H1 (cell line): Measurements from ENCODE around the gene N4BP3. TPM values are rescaled to one million over a fixed set of nuclear protein-coding genes. Genes with fewer than 3 reads are reported as not detected.

Source experiments
- CTCF ChIA-PET: fragments of 300-600 bp; sonication (Branson Sonifier 250); formaldehyde crosslinking; loops from one replicate; lab custom pipeline; 2021; ENCODE audit not compliant: partially characterized antibody; lab: Charles Lee
- POLR2A ChIA-PET: fragments of 300-600 bp; sonication (Branson Sonifier 250); formaldehyde crosslinking; loops from one replicate; lab custom pipeline; 2021; ENCODE audit warnings: inconsistent platforms; ENCODE audit not compliant: partially characterized antibody; lab: Charles Lee
- DNase-seq, 2 experiments: peaks; one replicate each; pipeline versions ENCODE4 v3.0.0 to v3.0.0-alpha.2; 2010 to 2022; ENCODE audit warnings: low spot score in 2 of 2, low read depth in 1 of 2, mixed read lengths in 1 of 2
- FAIRE-seq: peaks from 2 replicates; lab custom pipeline; 2011; peaks lifted over from hg19 to GRCh38; lab: Jason Lieb, UNC
- H2AFZ ChIP-seq: 2 replicates; pipeline ENCODE4 v1.8.1; 2012; ENCODE audit warnings: low read length, inconsistent platforms
- H2AK5ac ChIP-seq: 2 replicates; pipeline ENCODE4 v1.6.1; 2013; ENCODE audit warnings: low read depth, low read length
- H2BK120ac ChIP-seq: replicated peaks from 2 replicates; pipeline ENCODE3; 2013; ENCODE audit warnings: low read depth, low read length, inconsistent platforms
- H2BK12ac ChIP-seq: 2 replicates; pipeline ENCODE4 v1.6.1; 2013; ENCODE audit warnings: low read depth, low read length
- H2BK15ac ChIP-seq: 2 replicates; pipeline ENCODE4 v1.6.1; 2013; ENCODE audit warnings: low read length
- H2BK20ac ChIP-seq: 2 replicates; pipeline ENCODE4 v1.6.1; 2013; ENCODE audit warnings: low read length
- H2BK5ac ChIP-seq: 2 replicates; pipeline ENCODE4 v1.6.1; 2013; ENCODE audit warnings: low read depth, low read length
- H3K14ac ChIP-seq: 2 replicates; pipeline ENCODE4 v1.6.1; 2013; ENCODE audit warnings: inconsistent platforms; ENCODE audit not compliant: insufficient read length
- H3K18ac ChIP-seq: 2 replicates; pipeline ENCODE4 v1.6.1; 2013; ENCODE audit warnings: low read length; ENCODE audit errors: extremely low read depth
- H3K23ac ChIP-seq: 2 replicates; pipeline ENCODE4 v1.6.1; 2013; ENCODE audit warnings: inconsistent platforms; ENCODE audit not compliant: insufficient read length
- H3K23me2 ChIP-seq: 2 replicates; pipeline ENCODE4 v1.6.1; 2013; ENCODE audit warnings: low read depth, low read length
- H3K27ac ChIP-seq: 2 replicates; pipeline ENCODE4 v1.6.1; 2011; ENCODE audit warnings: low read depth, low read length, inconsistent platforms
- H3K27me3 ChIP-seq, 4 experiments: replicated peaks in 1 of 4; 1 replicate in 1 of 4; 2 replicates in 3 of 4; pipeline versions ENCODE4 v1.6.1 to v1.8.1; 2011 to 2013; ENCODE audit warnings: low read length in 3 of 4, mild to moderate bottlenecking in 3 of 4, inconsistent platforms in 2 of 4, mixed read lengths in 2 of 4, moderate library complexity in 1 of 4; ENCODE audit not compliant: control insufficient read depth in 3 of 4, insufficient read depth in 3 of 4; ENCODE audit errors: extremely low read depth in 1 of 4
- H3K36me3 ChIP-seq, 4 experiments: 2 replicates each; pipeline versions ENCODE4 v1.6.1 to v1.8.1; 2011 to 2013; ENCODE audit warnings: mild to moderate bottlenecking in 4 of 4, low read length in 3 of 4, moderate library complexity in 2 of 4, control low read depth in 1 of 4, inconsistent platforms in 1 of 4; ENCODE audit not compliant: insufficient read depth in 4 of 4, control insufficient read depth in 2 of 4
- H3K4ac ChIP-seq: replicated peaks from 2 replicates; pipeline ENCODE3; 2013; ENCODE audit warnings: low read length, low read depth, mixed read lengths, inconsistent platforms; ENCODE audit not compliant: insufficient read length
- H3K4me1 ChIP-seq, 4 experiments: replicated peaks in 1 of 4; 1 replicate in 1 of 4; 2 replicates in 3 of 4; pipeline versions ENCODE4 v1.6.1 to v1.8.1; 2011 to 2013; ENCODE audit warnings: low read length in 3 of 4, inconsistent platforms in 2 of 4, mixed read lengths in 1 of 4; ENCODE audit not compliant: insufficient read depth in 4 of 4, control insufficient read depth in 3 of 4
- H3K4me2 ChIP-seq, 2 experiments: 2 replicates each; pipeline versions ENCODE4 v1.6.1 to v1.8.1; 2011 to 2013; ENCODE audit warnings: low read depth in 2 of 2, low read length in 2 of 2, control low read depth in 1 of 2, inconsistent platforms in 1 of 2, mild to moderate bottlenecking in 1 of 2; ENCODE audit not compliant: insufficient read depth in 1 of 2
- H3K4me3 ChIP-seq, 4 experiments: fragments of 200-600, 300-600 bp in 1 of 4; sonication (generic), shearing (Covaris generic), sonication (Bioruptor Twin) in 1 of 4; 2 replicates each; pipeline versions ENCODE4 v1.5.1 to v1.8.1; 2011 to 2016; ENCODE audit warnings: low read length in 4 of 4, low read depth in 3 of 4, control low read depth in 2 of 4, inconsistent platforms in 2 of 4, mild to moderate bottlenecking in 2 of 4, mixed read lengths in 1 of 4, moderate library complexity in 1 of 4; ENCODE audit not compliant: insufficient read depth in 2 of 4; ENCODE audit errors: extremely low read depth in 1 of 4
- H3K56ac ChIP-seq: replicated peaks from 2 replicates; pipeline ENCODE3; 2013; ENCODE audit warnings: low read depth, mild to moderate bottlenecking, mixed read lengths, low read length, inconsistent platforms; ENCODE audit not compliant: insufficient read length
- H3K79me1 ChIP-seq: 2 replicates; pipeline ENCODE4 v1.6.1; 2013; ENCODE audit warnings: low read depth, low read length, control low read depth
- H3K79me2 ChIP-seq, 2 experiments: 2 replicates each; pipeline versions ENCODE4 v1.6.1 to v1.8.1; 2012 to 2013; ENCODE audit warnings: low read length in 2 of 2, mild to moderate bottlenecking in 2 of 2, inconsistent platforms in 1 of 2; ENCODE audit not compliant: insufficient read depth in 2 of 2, control insufficient read depth in 1 of 2
- H3K9ac ChIP-seq, 4 experiments: replicated peaks in 1 of 4; 1 replicate in 1 of 4; 2 replicates in 3 of 4; pipeline versions ENCODE4 v1.6.1 to v1.8.1; 2011 to 2013; ENCODE audit warnings: low read depth in 3 of 4, low read length in 3 of 4, control low read depth in 2 of 4, mild to moderate bottlenecking in 2 of 4, moderate library complexity in 2 of 4, inconsistent platforms in 1 of 4; ENCODE audit errors: extremely low read depth in 1 of 4
- H3K9me3 ChIP-seq, 2 experiments: 2 replicates each; pipeline versions ENCODE4 v1.6.1 to v1.8.1; 2012 to 2013; ENCODE audit warnings: mild to moderate bottlenecking in 2 of 2, moderate library complexity in 2 of 2, control low read depth in 1 of 2, inconsistent platforms in 1 of 2, low read depth in 1 of 2, low read length in 1 of 2, mixed read lengths in 1 of 2; ENCODE audit not compliant: insufficient read depth in 2 of 2
- H4K20me1 ChIP-seq, 2 experiments: replicated peaks in 1 of 2; 2 replicates each; pipeline versions ENCODE3 to v1.8.1; 2011 to 2013; ENCODE audit warnings: inconsistent platforms in 2 of 2, low read length in 2 of 2, mild to moderate bottlenecking in 1 of 2; ENCODE audit not compliant: insufficient read depth in 2 of 2, control insufficient read depth in 1 of 2
- H4K5ac ChIP-seq: 2 replicates; pipeline ENCODE4 v1.6.1; 2013; ENCODE audit warnings: low read length, low read depth, mixed read lengths, inconsistent platforms; ENCODE audit not compliant: insufficient read length
- H4K8ac ChIP-seq: 2 replicates; pipeline ENCODE4 v1.8.0; 2013; ENCODE audit warnings: mild to moderate bottlenecking, moderate library complexity, low read length, inconsistent platforms; ENCODE audit not compliant: insufficient read depth; ENCODE audit errors: extremely low read depth
- H4K91ac ChIP-seq: replicated peaks from 2 replicates; pipeline ENCODE3; 2013; ENCODE audit warnings: low read length, mixed read lengths, inconsistent platforms; ENCODE audit not compliant: insufficient read length
- ATF3 ChIP-seq: IDR thresholded peaks from 2 replicates; pipeline ENCODE4 v1.6.1; 2011; ENCODE audit warnings: low read depth, mild to moderate bottlenecking, low read length; ENCODE audit not compliant: insufficient read depth
- BRCA1 ChIP-seq: IDR thresholded peaks from 2 replicates; pipeline ENCODE4 v1.6.1; 2012; ENCODE audit warnings: low read depth, low read length, improper control_type of control experiment
- CBX8 ChIP-seq: fragments of 300-800, 300-1000 bp; sonication (generic); IDR thresholded peaks from 2 replicates; pipeline ENCODE4 v1.7.1; 2016; ENCODE audit warnings: low read depth, low read length, borderline replicate concordance
- FOSL1 ChIP-seq: IDR thresholded peaks from 2 replicates; pipeline ENCODE4 v1.6.1; 2011; ENCODE audit warnings: mild to moderate bottlenecking, low read depth, low read length, moderate library complexity; ENCODE audit not compliant: insufficient read depth
- JUND ChIP-seq: IDR thresholded peaks from 2 replicates; pipeline ENCODE4 v1.6.1; 2011; ENCODE audit warnings: mild to moderate bottlenecking, improper control_type of control experiment, low read length
- KDM5A ChIP-seq: fragments of 200-600 bp; IDR thresholded peaks from 2 replicates; pipeline ENCODE4 v1.7.1; 2012; ENCODE audit warnings: mild to moderate bottlenecking, low read length, inconsistent platforms, mixed read lengths
- SAP30 ChIP-seq: fragments of 300-600 bp; sonication (generic); IDR thresholded peaks from 2 replicates; pipeline ENCODE4 v1.7.1; 2012; ENCODE audit warnings: low read length, moderate library complexity, mild to moderate bottlenecking, inconsistent platforms; ENCODE audit not compliant: insufficient read depth, insufficient replicate concordance
- SIRT6 ChIP-seq: IDR thresholded peaks from one replicate; pipeline ENCODE4 v1.7.1; 2012; ENCODE audit warnings: low read length, inconsistent platforms
- TAF1 ChIP-seq: IDR thresholded peaks from 2 replicates; pipeline ENCODE4 v1.6.1; 2011; ENCODE audit warnings: mild to moderate bottlenecking, low read depth, low read length
- WGBS, 2 experiments: shearing (Covaris generic) in 1 of 2; methylation state at CpG; one replicate each; pipeline versions ENCODE4 v1.1.6 to v1.1.7; 2013 to 2015; ENCODE audit warnings: low lambda C conversion rate in 2 of 2, mixed read lengths in 2 of 2, inconsistent platforms in 1 of 2, low coverage in 1 of 2, missing lambda C conversion rate in 1 of 2; ENCODE audit not compliant: insufficient replicate concordance in 2 of 2, insufficient coverage in 1 of 2, insufficient read length in 1 of 2; ENCODE audit errors: extremely low coverage in 1 of 2, missing lambda C conversion rate in 1 of 2; 5-methylcytosine and 5-hydroxymethylcytosine counted together
- polyA plus RNA-seq, 7 experiments: library from polyadenylated mRNA; depleted of rRNA in 3 of 7; stranded (reverse) in 5 of 7; unstranded in 2 of 7; fragments of >200 nt in 5 of 7; fragments of 200-250 nt in 2 of 7; gene quantifications; 1 replicate in 5 of 7; 2 replicates in 1 of 7; 4 replicates in 1 of 7; pipeline versions ENCODE4 v1.2.1 to v1.2.3, GENCODE V29; 2011 to 2013; ENCODE audit warnings: missing spikeins in 2 of 7, mixed read lengths in 2 of 7
- total RNA-seq: library from RNA; stranded (reverse); fragmentation: NEBNext Ultra II Directional; extraction: Animal tissue kit (Norgen Biotek cat#: 25700); gene quantifications from 2 replicates; pipeline ENCODE4 v1.2.1, GENCODE V29; 2021

N4BP3 gene
- total and polyA plus RNA-seq, 2 of the 8 experiments (the other 6 are each of a cell fraction or from before 2014, with no cell fraction given): 13.1 to 39.2 TPM

- POLR2A ChIA-PET: interaction anchor here (0.6 to 40.7 kb wide), 9 partner anchors 4 to 88 kb away, joined by 3 to 1250 read pairs (median 5); partner anchors contain the start of genes HNRNPAB, N4BP3, NHP2 and RMND5B
- no peak for DNase-seq
- no peak overlapping the region for H3K4me3 ChIP-seq
- no peak overlapping the region for H4K91ac ChIP-seq
- no peak overlapping the region for H3K14ac ChIP-seq
- no peak overlapping the region for H2BK120ac ChIP-seq
- no peak overlapping the region for H2BK20ac ChIP-seq
- H3K79me1 ChIP-seq: peaks cover 27% of the 10 kb centered on the region
- FAIRE-seq: no peak
- WGBS, 2 experiments: 92% methylated on average over 21 of the region's 27 CpGs; no CpG with 5 or more reads in 1 of the 2 experiments
- no peak overlapping the region for H3K23ac ChIP-seq
- peaks cover 7 to 17% of the 10 kb centered on the region in 2 experiments for H4K20me1 ChIP-seq
- no peak overlapping the region for H4K8ac ChIP-seq
- H3K4ac ChIP-seq: no peak overlapping the region
- H3K4me1 ChIP-seq: peaks cover 6 to 69% (median 42%) of the 10 kb centered on the region in 4 experiments
- H3K36me3 ChIP-seq: peaks cover 9 to 29% (median 20%) of the 10 kb centered on the region in 4 experiments; a peak in 7 of 8 replicates
- H2AFZ ChIP-seq: no peak overlapping the region
- H2BK15ac ChIP-seq: no peak overlapping the region
- no peak overlapping the region for H3K27ac ChIP-seq
- H2BK12ac ChIP-seq: peak overlapping the region; percentile 60; the same call in 1 of the 2 replicates
- no peaks in the 10 kb centered on the region for H3K9me3 ChIP-seq
- no peak overlapping the region for H4K5ac ChIP-seq
- no peak overlapping the region; the same call in 1 of the 2 replicates for H3K18ac ChIP-seq
- peaks cover 10 to 64% of the 10 kb centered on the region in 2 experiments; a peak in 3 of 4 replicates for H3K79me2 ChIP-seq
- peak overlapping the region; percentile 85 for H2BK5ac ChIP-seq
- H3K9ac ChIP-seq: no peak overlapping the region
- no peak overlapping the region for H3K4me2 ChIP-seq
- peak overlapping the region; percentile 30; the same call in 1 of the 2 replicates for H2AK5ac ChIP-seq
- peaks cover 6% of the 10 kb centered on the region for H3K23me2 ChIP-seq
- no peaks in the 10 kb centered on the region for H3K27me3 ChIP-seq
- H3K56ac ChIP-seq: no peak overlapping the region
- CTCF ChIA-PET: interaction anchor here (0.6 to 12.9 kb wide), 21 partner anchors 9 to 610 kb away, joined by 3 to 189 read pairs (median 6); partner anchors contain the start of genes NHP2, RMND5B and ZNF354A
- TF ChIP-seq TAF1: no peak
- TF ChIP-seq JUND: no peak
- no peak for TF ChIP-seq BRCA1
- TF ChIP-seq FOSL1: no peak
- no peak for TF ChIP-seq KDM5A
- TF ChIP-seq CBX8: no peak
- TF ChIP-seq SAP30: no peak
- no peak for TF ChIP-seq ATF3
- no peak for TF ChIP-seq SIRT6
Measured at GRCh38 chr5:178119915-178120606, 6.7 kb downstream of the N4BP3 start.
